HepG2 (cell line): ENCODE measurements around the gene BCL6. TPM values are rescaled to one million over a fixed set of nuclear protein-coding genes. Genes with fewer than 3 reads are reported as not detected.

Experiments used
- AKAP8 ChIP-seq: sonication (generic); formaldehyde crosslinking; IDR thresholded peaks from 2 replicates; pipeline ENCODE4 v1.5.1; 2020; ENCODE audit warnings: mild to moderate bottlenecking, missing genetic modification reagents
- CHD2 ChIP-seq: IDR thresholded peaks from 2 replicates; pipeline ENCODE4 v1.6.1; 2011; ENCODE audit warnings: low read depth, low read length, improper control_type of control experiment
- ELF3 ChIP-seq: IDR thresholded peaks from 2 replicates; pipeline ENCODE4 v1.6.1; 2016; ENCODE audit warnings: missing genetic modification reagents, missing compliant biosample characterization
- FOXK2 ChIP-seq: fragments of 450-650 bp; IDR thresholded peaks from 2 replicates; pipeline ENCODE4 v1.6.1; 2016
- HNRNPL ChIP-seq: fragments of 200-400 bp; formaldehyde crosslinking; IDR thresholded peaks from 2 replicates; pipeline ENCODE4 v1.6.1; 2017; ENCODE audit warnings: mild to moderate bottlenecking, low read depth, low read length
- ISL2 ChIP-seq: sonication (generic); formaldehyde crosslinking; IDR thresholded peaks from 2 replicates; pipeline ENCODE4 v1.5.0; 2020; ENCODE audit warnings: missing genetic modification reagents
- KMT2A ChIP-seq: sonication (generic); formaldehyde crosslinking; IDR thresholded peaks from 2 replicates; pipeline ENCODE4 v1.4.0; 2020; ENCODE audit warnings: missing genetic modification reagents
- MAZ ChIP-seq, 2 experiments: sonication (generic) in 1 of 2; formaldehyde crosslinking in 1 of 2; IDR thresholded peaks; 2 replicates each; pipeline versions ENCODE4 v1.5.0 to v1.6.1; 2012 to 2020; ENCODE audit warnings: low read depth in 2 of 2, mild to moderate bottlenecking in 2 of 2, borderline replicate concordance in 1 of 2, improper control_type of control experiment in 1 of 2, low read length in 1 of 2, missing genetic modification reagents in 1 of 2, moderate library complexity in 1 of 2
- RARG ChIP-seq: sonication (generic); formaldehyde crosslinking; IDR thresholded peaks from 2 replicates; pipeline ENCODE4 v1.4.0; 2020; ENCODE audit warnings: low read depth, mild to moderate bottlenecking, missing genetic modification reagents
- SP4 ChIP-seq: sonication (generic); formaldehyde crosslinking; IDR thresholded peaks from 2 replicates; pipeline ENCODE4 v1.8.1; 2023; ENCODE audit warnings: mild to moderate bottlenecking, missing genetic modification reagents
- XRCC5 ChIP-seq: fragments of 200-400 bp; formaldehyde crosslinking; optimal IDR thresholded peaks from 2 replicates; pipeline ENCODE3; 2017; ENCODE audit warnings: mild to moderate bottlenecking, low read length
- ZBTB3 ChIP-seq: sonication (generic); formaldehyde crosslinking; IDR thresholded peaks from 2 replicates; pipeline ENCODE4 v1.4.0; 2020; ENCODE audit warnings: low read depth, mild to moderate bottlenecking, moderate library complexity, missing genetic modification reagents, borderline replicate concordance
- ZNF124 ChIP-seq: sonication (generic); formaldehyde crosslinking; IDR thresholded peaks from 2 replicates; pipeline ENCODE4 v1.4.0; 2020; ENCODE audit warnings: missing genetic modification reagents
- ZNF432 ChIP-seq: sonication (generic); formaldehyde crosslinking; IDR thresholded peaks from 2 replicates; pipeline ENCODE4 v1.5.0; 2020; ENCODE audit warnings: missing genetic modification reagents, mild to moderate bottlenecking, borderline replicate concordance
- ZNF749 ChIP-seq: sonication (generic); formaldehyde crosslinking; IDR thresholded peaks from 2 replicates; pipeline ENCODE4 v1.8.0; 2022; ENCODE audit warnings: mild to moderate bottlenecking, missing genetic modification reagents, moderate library complexity, borderline replicate concordance
- polyA plus RNA-seq, 8 experiments: library from polyadenylated mRNA; depleted of rRNA in 3 of 8; stranded (reverse) in 7 of 8; unstranded in 1 of 8; fragments of >200 nt; fragmentation: Illumina TruSeq in 4 of 8; extraction: Trizol in 4 of 8; gene quantifications; 2 replicates each; pipeline versions ENCODE4 v1.2.1 to v1.2.3, GENCODE V29; 2011 to 2016; ENCODE audit warnings: low read depth in 4 of 8, missing spikeins in 1 of 8, mixed read lengths in 1 of 8; ENCODE audit not compliant: insufficient read depth in 1 of 8
- total RNA-seq, 5 experiments: library from RNA; depleted of rRNA; stranded (reverse); fragments of >200 nt; fragmentation: Illumina TruSeq; extraction: Trizol; gene quantifications; 2 replicates each; pipeline ENCODE4 v1.2.3, GENCODE V29; 2016; ENCODE audit warnings: low read depth in 1 of 5
- TF ChIP-seq, protein P1 (sequence below): sonication (generic); formaldehyde crosslinking; IDR thresholded peaks from 2 replicates; pipeline ENCODE4 v1.5.0; 2020; ENCODE audit warnings: missing genetic modification reagents
- TF ChIP-seq, protein P2 (sequence below): sonication (generic); formaldehyde crosslinking; IDR thresholded peaks from 2 replicates; pipeline ENCODE4 v1.5.0; 2020; ENCODE audit warnings: mild to moderate bottlenecking, missing genetic modification reagents
- TF ChIP-seq, protein P3 (sequence below): sonication (generic); formaldehyde crosslinking; IDR thresholded peaks from 2 replicates; pipeline ENCODE4 v1.5.0; 2020; ENCODE audit warnings: missing genetic modification reagents
- TF ChIP-seq, protein P4 (sequence below): sonication (generic); formaldehyde crosslinking; conservative IDR thresholded peaks from 2 replicates; pipeline ENCODE4 v1.8.0; 2022; ENCODE audit warnings: low read depth, missing genetic modification reagents
- TF ChIP-seq, protein P5 (sequence below): sonication (generic); formaldehyde crosslinking; IDR thresholded peaks from 2 replicates; pipeline ENCODE4 v1.4.0; 2020; ENCODE audit warnings: missing genetic modification reagents, mild to moderate bottlenecking, borderline replicate concordance

BCL6 gene
- total and polyA plus RNA-seq, 2 of the 13 experiments (the other 11 are each of a cell fraction or from before 2014, with no cell fraction given) = 21.2 to 53.7 TPM

DNA sequence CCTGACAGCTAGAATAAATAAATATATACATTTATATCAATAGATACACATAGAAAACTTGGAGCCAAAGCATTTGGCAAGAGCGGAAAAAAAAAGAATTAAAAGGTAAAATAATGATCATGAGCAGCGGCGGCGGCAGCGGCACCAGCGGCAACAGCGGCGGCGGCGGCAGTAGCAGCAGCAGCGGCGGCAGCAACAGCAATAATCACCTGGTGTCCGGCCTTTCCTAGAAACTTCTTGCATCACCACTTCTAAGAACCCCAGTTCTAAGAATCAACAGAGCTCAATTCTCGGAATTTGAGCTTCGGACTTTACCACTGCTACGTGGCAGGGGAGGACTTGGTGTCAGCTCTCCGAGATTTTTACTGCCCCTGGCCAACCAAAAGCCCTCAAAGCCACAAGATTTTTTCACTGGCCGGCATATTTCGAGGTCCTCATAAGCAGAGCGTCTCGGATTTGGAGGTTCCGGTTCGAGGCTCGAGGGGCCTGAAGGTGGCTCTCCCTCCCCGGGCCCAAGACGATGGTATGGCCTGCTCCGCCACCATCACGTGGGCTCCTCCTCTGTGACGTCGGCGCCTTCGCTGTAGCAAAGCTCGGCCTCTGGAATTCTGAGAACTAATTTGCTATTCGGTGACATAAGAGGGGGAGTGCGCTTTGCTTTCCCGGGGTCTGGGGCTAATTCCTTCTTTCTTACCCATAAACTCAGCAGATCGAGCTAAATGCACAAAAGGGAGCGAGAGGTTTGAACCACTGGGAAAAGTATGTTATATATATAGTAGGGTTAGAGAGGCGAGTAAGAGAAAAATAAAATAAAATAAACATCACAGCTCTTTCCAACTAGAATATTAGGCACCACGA, at the start of gene BCL6 (continued):
- TF ChIP-seq HNRNPL (no peak), ZNF432 (CRISPR knock-in tag) (no peak), CHD2 (peak; percentile 31; the same call in 1 of the 2 replicates), ISL2 (CRISPR knock-in tag) (peak; percentile 73), ZBTB3 (peak; percentile 78; the same call in 1 of the 2 replicates), AKAP8 (CRISPR knock-in tag) (no peak), MAZ (IDR thresholded peaks at IDR 0.05; ENCODE audit: borderline replicate concordance, low read depth, low read length) (no peak), MAZ (CRISPR knock-in tag; IDR thresholded peaks at IDR 0.05; ENCODE audit: low read depth) (peak; percentile 11), XRCC5 (peak; percentile 71), KMT2A (CRISPR knock-in tag) (peak; percentile 90), SP4 (CRISPR knock-in tag) (peak; percentile 67), ELF3 (CRISPR knock-in tag) (peak; percentile 44), RARG (CRISPR knock-in tag) (no peak), ZNF749 (CRISPR knock-in tag) (peak; percentile 54; the same call in 1 of the 2 replicates), FOXK2 (peak; percentile 99), ZNF124 (CRISPR knock-in tag) (peak; percentile 52; the same call in 1 of the 2 replicates)
- TF ChIP-seq, protein P1, sequence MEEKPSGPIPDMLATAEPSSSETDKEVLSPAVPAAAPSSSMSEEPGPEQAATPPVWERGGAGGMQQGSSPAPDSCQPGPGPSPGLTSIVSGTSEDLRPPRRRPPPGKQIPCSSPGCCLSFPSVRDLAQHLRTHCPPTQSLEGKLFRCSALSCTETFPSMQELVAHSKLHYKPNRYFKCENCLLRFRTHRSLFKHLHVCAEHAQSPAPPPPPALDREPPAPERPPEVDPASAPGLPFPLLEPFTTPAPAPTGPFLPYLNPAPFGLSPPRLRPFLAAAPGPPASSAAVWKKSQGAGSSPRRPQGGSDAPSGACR (CRISPR knock-in tag) = 0 out of 2 replicates have a peak, but pooled peaks have one; percentile 24
- TF ChIP-seq, protein P2, sequence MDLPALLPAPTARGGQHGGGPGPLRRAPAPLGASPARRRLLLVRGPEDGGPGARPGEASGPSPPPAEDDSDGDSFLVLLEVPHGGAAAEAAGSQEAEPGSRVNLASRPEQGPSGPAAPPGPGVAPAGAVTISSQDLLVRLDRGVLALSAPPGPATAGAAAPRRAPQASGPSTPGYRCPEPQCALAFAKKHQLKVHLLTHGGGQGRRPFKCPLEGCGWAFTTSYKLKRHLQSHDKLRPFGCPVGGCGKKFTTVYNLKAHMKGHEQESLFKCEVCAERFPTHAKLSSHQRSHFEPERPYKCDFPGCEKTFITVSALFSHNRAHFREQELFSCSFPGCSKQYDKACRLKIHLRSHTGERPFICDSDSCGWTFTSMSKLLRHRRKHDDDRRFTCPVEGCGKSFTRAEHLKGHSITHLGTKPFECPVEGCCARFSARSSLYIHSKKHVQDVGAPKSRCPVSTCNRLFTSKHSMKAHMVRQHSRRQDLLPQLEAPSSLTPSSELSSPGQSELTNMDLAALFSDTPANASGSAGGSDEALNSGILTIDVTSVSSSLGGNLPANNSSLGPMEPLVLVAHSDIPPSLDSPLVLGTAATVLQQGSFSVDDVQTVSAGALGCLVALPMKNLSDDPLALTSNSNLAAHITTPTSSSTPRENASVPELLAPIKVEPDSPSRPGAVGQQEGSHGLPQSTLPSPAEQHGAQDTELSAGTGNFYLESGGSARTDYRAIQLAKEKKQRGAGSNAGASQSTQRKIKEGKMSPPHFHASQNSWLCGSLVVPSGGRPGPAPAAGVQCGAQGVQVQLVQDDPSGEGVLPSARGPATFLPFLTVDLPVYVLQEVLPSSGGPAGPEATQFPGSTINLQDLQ = no peak
- TF ChIP-seq, protein P3, sequence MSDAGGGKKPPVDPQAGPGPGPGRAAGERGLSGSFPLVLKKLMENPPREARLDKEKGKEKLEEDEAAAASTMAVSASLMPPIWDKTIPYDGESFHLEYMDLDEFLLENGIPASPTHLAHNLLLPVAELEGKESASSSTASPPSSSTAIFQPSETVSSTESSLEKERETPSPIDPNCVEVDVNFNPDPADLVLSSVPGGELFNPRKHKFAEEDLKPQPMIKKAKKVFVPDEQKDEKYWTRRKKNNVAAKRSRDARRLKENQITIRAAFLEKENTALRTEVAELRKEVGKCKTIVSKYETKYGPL (CRISPR knock-in tag) = peak; percentile 84; the same call in 1 of the 2 replicates
- TF ChIP-seq, protein P4, sequence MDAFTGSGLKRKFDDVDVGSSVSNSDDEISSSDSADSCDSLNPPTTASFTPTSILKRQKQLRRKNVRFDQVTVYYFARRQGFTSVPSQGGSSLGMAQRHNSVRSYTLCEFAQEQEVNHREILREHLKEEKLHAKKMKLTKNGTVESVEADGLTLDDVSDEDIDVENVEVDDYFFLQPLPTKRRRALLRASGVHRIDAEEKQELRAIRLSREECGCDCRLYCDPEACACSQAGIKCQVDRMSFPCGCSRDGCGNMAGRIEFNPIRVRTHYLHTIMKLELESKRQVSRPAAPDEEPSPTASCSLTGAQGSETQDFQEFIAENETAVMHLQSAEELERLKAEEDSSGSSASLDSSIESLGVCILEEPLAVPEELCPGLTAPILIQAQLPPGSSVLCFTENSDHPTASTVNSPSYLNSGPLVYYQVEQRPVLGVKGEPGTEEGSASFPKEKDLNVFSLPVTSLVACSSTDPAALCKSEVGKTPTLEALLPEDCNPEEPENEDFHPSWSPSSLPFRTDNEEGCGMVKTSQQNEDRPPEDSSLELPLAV (CRISPR knock-in tag) = no peak
- TF ChIP-seq, protein P5, sequence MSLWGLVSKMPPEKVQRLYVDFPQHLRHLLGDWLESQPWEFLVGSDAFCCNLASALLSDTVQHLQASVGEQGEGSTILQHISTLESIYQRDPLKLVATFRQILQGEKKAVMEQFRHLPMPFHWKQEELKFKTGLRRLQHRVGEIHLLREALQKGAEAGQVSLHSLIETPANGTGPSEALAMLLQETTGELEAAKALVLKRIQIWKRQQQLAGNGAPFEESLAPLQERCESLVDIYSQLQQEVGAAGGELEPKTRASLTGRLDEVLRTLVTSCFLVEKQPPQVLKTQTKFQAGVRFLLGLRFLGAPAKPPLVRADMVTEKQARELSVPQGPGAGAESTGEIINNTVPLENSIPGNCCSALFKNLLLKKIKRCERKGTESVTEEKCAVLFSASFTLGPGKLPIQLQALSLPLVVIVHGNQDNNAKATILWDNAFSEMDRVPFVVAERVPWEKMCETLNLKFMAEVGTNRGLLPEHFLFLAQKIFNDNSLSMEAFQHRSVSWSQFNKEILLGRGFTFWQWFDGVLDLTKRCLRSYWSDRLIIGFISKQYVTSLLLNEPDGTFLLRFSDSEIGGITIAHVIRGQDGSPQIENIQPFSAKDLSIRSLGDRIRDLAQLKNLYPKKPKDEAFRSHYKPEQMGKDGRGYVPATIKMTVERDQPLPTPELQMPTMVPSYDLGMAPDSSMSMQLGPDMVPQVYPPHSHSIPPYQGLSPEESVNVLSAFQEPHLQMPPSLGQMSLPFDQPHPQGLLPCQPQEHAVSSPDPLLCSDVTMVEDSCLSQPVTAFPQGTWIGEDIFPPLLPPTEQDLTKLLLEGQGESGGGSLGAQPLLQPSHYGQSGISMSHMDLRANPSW = peak; percentile 49; the same call in 1 of the 2 replicates
